Mucosa of gallbladder (tissue), 1 donor: Measurements from ENCODE around the gene DOK1. TPM values are rescaled to one million over a fixed set of nuclear protein-coding genes. Genes with fewer than 3 reads are reported as not detected.

Experiments
- DNase-seq: peaks from one replicate; pipeline ENCODE4 v3.0.0-alpha.2; 2020; ENCODE audit warnings: low spot score
- total RNA-seq: library from RNA; stranded (reverse); gene quantifications from one replicate; pipeline ENCODE4 v1.2.1, GENCODE V29; 2021
- donor health status: DM: no; HTN: no; CAD: no.

Gene DOK1
- total RNA-seq, 1 donor from 2014 or later, result 31.9 TPM

- DNase-seq, result no peak
These were observed 28.5 kb upstream of the DOK1 start, which contains the start of gene DQX1 for GRCh38 chr2:74525717-74526648. DQX1 (minus strand) TSS chr2:74526231; CDS start chr2:74525729, 502 bp downstream.

GRCh38 chr2:74526649-74527230 is 27.8 kb upstream of the DOK1 start:
- DNase-seq, result no peak

GRCh38 chr2:74527741-74528140 is 26.8 kb upstream of the DOK1 start:
- no peak for DNase-seq

GRCh38 chr2:74528600-74529356 is 25.7 kb upstream of the DOK1 start:
- DNase-seq, result no peak

- DNase-seq, result peak; percentile 99
These were observed 24.9 kb upstream of the DOK1 start, which contains the start of the genes AUP1 and HTRA2 for GRCh38 chr2:74529357-74530238. AUP1 (minus strand) TSS chr2:74529706; CDS start chr2:74529629, 77 bp downstream. HTRA2 (plus strand) TSS chr2:74529933; CDS start chr2:74530007, 74 bp downstream.

- no peak for DNase-seq
These were observed 24.0 kb upstream of the DOK1 start for GRCh38 chr2:74530239-74531187.

- DNase-seq, result no peak
These were observed 22.9 kb upstream of the DOK1 start for GRCh38 chr2:74531666-74532065.

GRCh38 chr2:74532222-74532621 is 22.3 kb upstream of the DOK1 start:
- no peak for DNase-seq

- DNase-seq, result no peak
These were observed 21.1 kb upstream of the DOK1 start for GRCh38 chr2:74533464-74533863.

- DNase-seq, result no peak
These were observed 20.1 kb upstream of the DOK1 start for GRCh38 chr2:74534411-74534810.

GRCh38 chr2:74535440-74535965 is 19.0 kb upstream of the DOK1 start:
- no peak for DNase-seq

GRCh38 chr2:74536166-74536950 is 18.2 kb upstream of the DOK1 start:
- no peak for DNase-seq

GRCh38 chr2:74537140-74537539 is 17.4 kb upstream of the DOK1 start:
- no peak for DNase-seq

- no peak for DNase-seq
These were observed 15.6 kb upstream of the DOK1 start for GRCh38 chr2:74538881-74539339.

GRCh38 chr2:74540291-74540690 is 14.2 kb upstream of the DOK1 start:
- no peak for DNase-seq

- no peak for DNase-seq
These were observed 11.5 kb upstream of the DOK1 start for GRCh38 chr2:74542978-74543377.

GRCh38 chr2:74544634-74545033 is 9.9 kb upstream of the DOK1 start:
- no peak for DNase-seq

- DNase-seq, result no peak
These were observed 8.5 kb upstream of the DOK1 start for GRCh38 chr2:74546004-74546403.
